H1 (cell line): Measurements from ENCODE around the gene MYBL2. TPM values are rescaled to one million over a fixed set of nuclear protein-coding genes. Genes with fewer than 3 reads are reported as not detected.

Experiments used
- CTCF ChIA-PET: fragments of 300-600 bp; sonication (Branson Sonifier 250); formaldehyde crosslinking; loops from one replicate; lab custom pipeline; 2021; ENCODE audit not compliant: partially characterized antibody; lab: Charles Lee
- POLR2A ChIA-PET: fragments of 300-600 bp; sonication (Branson Sonifier 250); formaldehyde crosslinking; loops from one replicate; lab custom pipeline; 2021; ENCODE audit warnings: inconsistent platforms; ENCODE audit not compliant: partially characterized antibody; lab: Charles Lee
- DNase-seq, 2 experiments: peaks; one replicate each; pipeline versions ENCODE4 v3.0.0 to v3.0.0-alpha.2; 2010 to 2022; ENCODE audit warnings: low spot score in 2 of 2, low read depth in 1 of 2, mixed read lengths in 1 of 2
- FAIRE-seq: peaks from 2 replicates; lab custom pipeline; 2011; peaks lifted over from hg19 to GRCh38; lab: Jason Lieb, UNC
- H2AFZ ChIP-seq: 2 replicates; pipeline ENCODE4 v1.8.1; 2012; ENCODE audit warnings: low read length, inconsistent platforms
- H2AK5ac ChIP-seq: 2 replicates; pipeline ENCODE4 v1.6.1; 2013; ENCODE audit warnings: low read depth, low read length
- H2BK120ac ChIP-seq: replicated peaks from 2 replicates; pipeline ENCODE3; 2013; ENCODE audit warnings: low read depth, low read length, inconsistent platforms
- H2BK12ac ChIP-seq: 2 replicates; pipeline ENCODE4 v1.6.1; 2013; ENCODE audit warnings: low read depth, low read length
- H2BK15ac ChIP-seq: 2 replicates; pipeline ENCODE4 v1.6.1; 2013; ENCODE audit warnings: low read length
- H2BK20ac ChIP-seq: 2 replicates; pipeline ENCODE4 v1.6.1; 2013; ENCODE audit warnings: low read length
- H2BK5ac ChIP-seq: 2 replicates; pipeline ENCODE4 v1.6.1; 2013; ENCODE audit warnings: low read depth, low read length
- H3K14ac ChIP-seq: 2 replicates; pipeline ENCODE4 v1.6.1; 2013; ENCODE audit warnings: inconsistent platforms; ENCODE audit not compliant: insufficient read length
- H3K18ac ChIP-seq: 2 replicates; pipeline ENCODE4 v1.6.1; 2013; ENCODE audit warnings: low read length; ENCODE audit errors: extremely low read depth
- H3K23ac ChIP-seq: 2 replicates; pipeline ENCODE4 v1.6.1; 2013; ENCODE audit warnings: inconsistent platforms; ENCODE audit not compliant: insufficient read length
- H3K23me2 ChIP-seq: 2 replicates; pipeline ENCODE4 v1.6.1; 2013; ENCODE audit warnings: low read depth, low read length
- H3K27ac ChIP-seq: 2 replicates; pipeline ENCODE4 v1.6.1; 2011; ENCODE audit warnings: low read depth, low read length, inconsistent platforms
- H3K27me3 ChIP-seq, 4 experiments: replicated peaks in 1 of 4; 1 replicate in 1 of 4; 2 replicates in 3 of 4; pipeline versions ENCODE4 v1.6.1 to v1.8.1; 2011 to 2013; ENCODE audit warnings: low read length in 3 of 4, mild to moderate bottlenecking in 3 of 4, inconsistent platforms in 2 of 4, mixed read lengths in 2 of 4, moderate library complexity in 1 of 4; ENCODE audit not compliant: control insufficient read depth in 3 of 4, insufficient read depth in 3 of 4; ENCODE audit errors: extremely low read depth in 1 of 4
- H3K36me3 ChIP-seq, 4 experiments: 2 replicates each; pipeline versions ENCODE4 v1.6.1 to v1.8.1; 2011 to 2013; ENCODE audit warnings: mild to moderate bottlenecking in 4 of 4, low read length in 3 of 4, moderate library complexity in 2 of 4, control low read depth in 1 of 4, inconsistent platforms in 1 of 4; ENCODE audit not compliant: insufficient read depth in 4 of 4, control insufficient read depth in 2 of 4
- H3K4ac ChIP-seq: replicated peaks from 2 replicates; pipeline ENCODE3; 2013; ENCODE audit warnings: low read length, low read depth, mixed read lengths, inconsistent platforms; ENCODE audit not compliant: insufficient read length
- H3K4me1 ChIP-seq, 4 experiments: replicated peaks in 1 of 4; 1 replicate in 1 of 4; 2 replicates in 3 of 4; pipeline versions ENCODE4 v1.6.1 to v1.8.1; 2011 to 2013; ENCODE audit warnings: low read length in 3 of 4, inconsistent platforms in 2 of 4, mixed read lengths in 1 of 4; ENCODE audit not compliant: insufficient read depth in 4 of 4, control insufficient read depth in 3 of 4
- H3K4me2 ChIP-seq, 2 experiments: 2 replicates each; pipeline versions ENCODE4 v1.6.1 to v1.8.1; 2011 to 2013; ENCODE audit warnings: low read depth in 2 of 2, low read length in 2 of 2, control low read depth in 1 of 2, inconsistent platforms in 1 of 2, mild to moderate bottlenecking in 1 of 2; ENCODE audit not compliant: insufficient read depth in 1 of 2
- H3K4me3 ChIP-seq, 4 experiments: fragments of 200-600, 300-600 bp in 1 of 4; sonication (generic), shearing (Covaris generic), sonication (Bioruptor Twin) in 1 of 4; 2 replicates each; pipeline versions ENCODE4 v1.5.1 to v1.8.1; 2011 to 2016; ENCODE audit warnings: low read length in 4 of 4, low read depth in 3 of 4, control low read depth in 2 of 4, inconsistent platforms in 2 of 4, mild to moderate bottlenecking in 2 of 4, mixed read lengths in 1 of 4, moderate library complexity in 1 of 4; ENCODE audit not compliant: insufficient read depth in 2 of 4; ENCODE audit errors: extremely low read depth in 1 of 4
- H3K56ac ChIP-seq: replicated peaks from 2 replicates; pipeline ENCODE3; 2013; ENCODE audit warnings: low read depth, mild to moderate bottlenecking, mixed read lengths, low read length, inconsistent platforms; ENCODE audit not compliant: insufficient read length
- H3K79me1 ChIP-seq: 2 replicates; pipeline ENCODE4 v1.6.1; 2013; ENCODE audit warnings: low read depth, low read length, control low read depth
- H3K79me2 ChIP-seq, 2 experiments: 2 replicates each; pipeline versions ENCODE4 v1.6.1 to v1.8.1; 2012 to 2013; ENCODE audit warnings: low read length in 2 of 2, mild to moderate bottlenecking in 2 of 2, inconsistent platforms in 1 of 2; ENCODE audit not compliant: insufficient read depth in 2 of 2, control insufficient read depth in 1 of 2
- H3K9ac ChIP-seq, 4 experiments: replicated peaks in 1 of 4; 1 replicate in 1 of 4; 2 replicates in 3 of 4; pipeline versions ENCODE4 v1.6.1 to v1.8.1; 2011 to 2013; ENCODE audit warnings: low read depth in 3 of 4, low read length in 3 of 4, control low read depth in 2 of 4, mild to moderate bottlenecking in 2 of 4, moderate library complexity in 2 of 4, inconsistent platforms in 1 of 4; ENCODE audit errors: extremely low read depth in 1 of 4
- H3K9me3 ChIP-seq, 2 experiments: 2 replicates each; pipeline versions ENCODE4 v1.6.1 to v1.8.1; 2012 to 2013; ENCODE audit warnings: mild to moderate bottlenecking in 2 of 2, moderate library complexity in 2 of 2, control low read depth in 1 of 2, inconsistent platforms in 1 of 2, low read depth in 1 of 2, low read length in 1 of 2, mixed read lengths in 1 of 2; ENCODE audit not compliant: insufficient read depth in 2 of 2
- H4K20me1 ChIP-seq, 2 experiments: replicated peaks in 1 of 2; 2 replicates each; pipeline versions ENCODE3 to v1.8.1; 2011 to 2013; ENCODE audit warnings: inconsistent platforms in 2 of 2, low read length in 2 of 2, mild to moderate bottlenecking in 1 of 2; ENCODE audit not compliant: insufficient read depth in 2 of 2, control insufficient read depth in 1 of 2
- H4K5ac ChIP-seq: 2 replicates; pipeline ENCODE4 v1.6.1; 2013; ENCODE audit warnings: low read length, low read depth, mixed read lengths, inconsistent platforms; ENCODE audit not compliant: insufficient read length
- H4K8ac ChIP-seq: 2 replicates; pipeline ENCODE4 v1.8.0; 2013; ENCODE audit warnings: mild to moderate bottlenecking, moderate library complexity, low read length, inconsistent platforms; ENCODE audit not compliant: insufficient read depth; ENCODE audit errors: extremely low read depth
- H4K91ac ChIP-seq: replicated peaks from 2 replicates; pipeline ENCODE3; 2013; ENCODE audit warnings: low read length, mixed read lengths, inconsistent platforms; ENCODE audit not compliant: insufficient read length
- CEBPB ChIP-seq: IDR thresholded peaks from 2 replicates; pipeline ENCODE4 v1.6.1; 2012; ENCODE audit warnings: low read depth, low read length
- SAP30 ChIP-seq: fragments of 300-600 bp; sonication (generic); IDR thresholded peaks from 2 replicates; pipeline ENCODE4 v1.7.1; 2012; ENCODE audit warnings: low read length, moderate library complexity, mild to moderate bottlenecking, inconsistent platforms; ENCODE audit not compliant: insufficient read depth, insufficient replicate concordance
- SIRT6 ChIP-seq: IDR thresholded peaks from one replicate; pipeline ENCODE4 v1.7.1; 2012; ENCODE audit warnings: low read length, inconsistent platforms
- SRF ChIP-seq: IDR thresholded peaks from 2 replicates; pipeline ENCODE4 v1.6.1; 2011; ENCODE audit warnings: mild to moderate bottlenecking, low read depth, low read length, moderate library complexity
- TBP ChIP-seq: IDR thresholded peaks from 2 replicates; pipeline ENCODE4 v1.6.1; 2011; ENCODE audit warnings: low read depth, low read length, improper control_type of control experiment
- WGBS, 2 experiments: shearing (Covaris generic) in 1 of 2; methylation state at CpG; one replicate each; pipeline versions ENCODE4 v1.1.6 to v1.1.7; 2013 to 2015; ENCODE audit warnings: low lambda C conversion rate in 2 of 2, mixed read lengths in 2 of 2, inconsistent platforms in 1 of 2, low coverage in 1 of 2, missing lambda C conversion rate in 1 of 2; ENCODE audit not compliant: insufficient replicate concordance in 2 of 2, insufficient coverage in 1 of 2, insufficient read length in 1 of 2; ENCODE audit errors: extremely low coverage in 1 of 2, missing lambda C conversion rate in 1 of 2; 5-methylcytosine and 5-hydroxymethylcytosine counted together
- polyA plus RNA-seq, 7 experiments: library from polyadenylated mRNA; depleted of rRNA in 3 of 7; stranded (reverse) in 5 of 7; unstranded in 2 of 7; fragments of >200 nt in 5 of 7; fragments of 200-250 nt in 2 of 7; gene quantifications; 1 replicate in 5 of 7; 2 replicates in 1 of 7; 4 replicates in 1 of 7; pipeline versions ENCODE4 v1.2.1 to v1.2.3, GENCODE V29; 2011 to 2013; ENCODE audit warnings: missing spikeins in 2 of 7, mixed read lengths in 2 of 7
- total RNA-seq: library from RNA; stranded (reverse); fragmentation: NEBNext Ultra II Directional; extraction: Animal tissue kit (Norgen Biotek cat#: 25700); gene quantifications from 2 replicates; pipeline ENCODE4 v1.2.1, GENCODE V29; 2021

MYBL2 gene
- total and polyA plus RNA-seq, 2 of the 8 experiments (the other 6 are each of a cell fraction or from before 2014, with no cell fraction given), result 75.3 to 207 TPM

GRCh38 chr20:43653966-43654365 is 12.9 kb upstream of the MYBL2 start:
- 96% methylated on average over 3 of the region's 3 CpGs; no CpG with 5 or more reads in 1 of the 2 experiments for WGBS, 2 experiments
- Histone ChIP-seq H2BK15ac (no peak overlapping the region), H3K23ac (no peak overlapping the region), H2AK5ac (no peak overlapping the region), H4K91ac (no peak overlapping the region), H3K14ac (no peak overlapping the region), H3K9me3 (no peaks in the 10 kb centered on the region), H4K20me1 (peaks cover 0 to 2% of the 10 kb centered on the region in 2 experiments), H3K9ac (no peak overlapping the region), H2AFZ (no peak overlapping the region), H3K4ac (no peak overlapping the region), H3K4me2 (no peak overlapping the region), H2BK5ac (no peak overlapping the region), H2BK12ac (no peak overlapping the region), H3K27me3 (no peaks in the 10 kb centered on the region), H3K23me2 (peaks cover 3% of the 10 kb centered on the region; the same call in 1 of the 2 replicates), H3K18ac (no peak overlapping the region), H2BK120ac (no peak overlapping the region), H3K27ac (no peak overlapping the region), H3K36me3 (no peaks in the 10 kb centered on the region), H4K5ac (no peak overlapping the region), H3K4me3 (no peak overlapping the region), H3K4me1 (no peaks in the 10 kb centered on the region), H3K79me2 (no peaks in the 10 kb centered on the region), H2BK20ac (no peak overlapping the region), H4K8ac (no peak overlapping the region), H3K56ac (no peak overlapping the region), H3K79me1 (no peaks in the 10 kb centered on the region; the same call in 1 of the 2 replicates)
- no peak for TF ChIP-seq CEBPB
- no peak for TF ChIP-seq SIRT6
- no peak for TF ChIP-seq TBP
- TF ChIP-seq SRF, result no peak
- TF ChIP-seq SAP30, result no peak
- CTCF ChIA-PET, result no interaction called here
- FAIRE-seq, result no peak
- no peak for DNase-seq
- POLR2A ChIA-PET, result interaction anchor here (1.5 kb wide), 1 partner anchor 12 kb away, joined by 5 read pairs; no protein-coding TSS in a partner anchor
